Neural progenitor cell (in vitro differentiated cells): ENCODE data around the gene PPP1CA. TPM values are rescaled to one million over a fixed set of nuclear protein-coding genes. Genes with fewer than 3 reads are reported as not detected.

Source experiments
- DNase-seq: peaks from one replicate; pipeline ENCODE4 v3.0.0-alpha.2; 2016; ENCODE audit warnings: low spot score
- H2AFZ ChIP-seq: fragments of 200-600 bp; sonication (generic); replicated peaks from 2 replicates; pipeline ENCODE4 v1.6.1; 2016; ENCODE audit warnings: antibody characterized with exemption
- H3F3A ChIP-seq: fragments of 200-600 bp; sonication (generic); 2 replicates; pipeline ENCODE4 v1.6.1; 2016; ENCODE audit warnings: antibody characterized with exemption, low read depth
- H3K27ac ChIP-seq: fragments of 200-600 bp; sonication (generic); 2 replicates; pipeline ENCODE4 v1.5.1; 2016; ENCODE audit warnings: mild to moderate bottlenecking
- H3K27me3 ChIP-seq: fragments of 200-600 bp; sonication (generic); 2 replicates; pipeline ENCODE4 v1.6.1; 2016; ENCODE audit warnings: mild to moderate bottlenecking, moderate library complexity
- H3K36me3 ChIP-seq: fragments of 200-600 bp; sonication (generic); 2 replicates; pipeline ENCODE4 v1.5.1; 2016
- H3K4me1 ChIP-seq: fragments of 200-600 bp; sonication (generic); 2 replicates; pipeline ENCODE4 v1.6.1; 2016; ENCODE audit warnings: mixed run types
- H3K4me2 ChIP-seq: fragments of 200-600 bp; sonication (generic); 2 replicates; pipeline ENCODE4 v1.6.1; 2016
- H3K4me3 ChIP-seq: fragments of 200-600 bp; sonication (generic); 2 replicates; pipeline ENCODE4 v1.5.1; 2016
- H3K79me2 ChIP-seq: fragments of 200-600 bp; sonication (generic); 2 replicates; pipeline ENCODE4 v1.6.1; 2016; ENCODE audit warnings: low read depth
- H3K9ac ChIP-seq: fragments of 200-600 bp; sonication (generic); 2 replicates; pipeline ENCODE4 v1.6.1; 2016
- H3K9me3 ChIP-seq: fragments of 200-600 bp; sonication (generic); 2 replicates; pipeline ENCODE4 v1.5.1; 2016; ENCODE audit warnings: low read depth
- H4K20me1 ChIP-seq: fragments of 200-600 bp; sonication (generic); 2 replicates; pipeline ENCODE4 v1.6.1; 2016; ENCODE audit warnings: low read depth
- H3K27ac Mint-ChIP-seq: 3 replicates; pipeline ENCODE4 v1.8.0; 2021; ENCODE audit warnings: mixed read lengths
- H3K27me3 Mint-ChIP-seq: 2 replicates; pipeline ENCODE4 v1.8.0; 2022; ENCODE audit warnings: low read depth, mild to moderate bottlenecking, inconsistent platforms, moderate library complexity, mixed read lengths; ENCODE audit not compliant: insufficient read depth
- H3K36me3 Mint-ChIP-seq: 3 replicates; pipeline ENCODE4 v1.8.0; 2021; ENCODE audit warnings: mixed read lengths
- H3K4me1 Mint-ChIP-seq: 3 replicates; pipeline ENCODE4 v1.8.0; 2021; ENCODE audit warnings: mixed read lengths
- H3K4me3 Mint-ChIP-seq: 3 replicates; pipeline ENCODE4 v1.8.0; 2021; ENCODE audit warnings: mild to moderate bottlenecking, moderate library complexity, mixed read lengths
- H3K9me3 Mint-ChIP-seq: 3 replicates; pipeline ENCODE4 v1.8.0; 2020; ENCODE audit warnings: mixed read lengths
- CTCF ChIP-seq: fragments of 200-600 bp; sonication (generic); IDR thresholded peaks from 2 replicates; pipeline ENCODE4 v1.5.1; 2017; ENCODE audit warnings: antibody characterized with exemption, mild to moderate bottlenecking
- EZH2 ChIP-seq: fragments of 200-600 bp; sonication (generic); IDR thresholded peaks from 2 replicates; pipeline ENCODE4 v1.6.1; 2017; ENCODE audit warnings: antibody characterized with exemption, mild to moderate bottlenecking, moderate library complexity
- EZH2phosphoT487 ChIP-seq: fragments of 200-600 bp; sonication (generic); IDR thresholded peaks from 2 replicates; pipeline ENCODE4 v1.6.1; 2017; ENCODE audit warnings: antibody characterized with exemption
- total RNA-seq: library from RNA; depleted of rRNA; stranded (reverse); fragments of >200 nt; gene quantifications from 2 replicates; pipeline ENCODE4 v1.2.3, GENCODE V29; 2015; ENCODE audit warnings: low replicate concordance

The PPP1CA gene
- total RNA-seq, 1 donor from 2014 or later = 102 TPM

GRCh38 chr11:67396259-67396581 is 5.4 kb downstream of the PPP1CA start:
- TF ChIP-seq EZH2phosphoT487 = no peak
- TF ChIP-seq CTCF = no peak
- no peak for TF ChIP-seq EZH2
- Histone ChIP-seq H3K27me3 (no peaks in the 10 kb centered on the region), H3K9ac (no peak overlapping the region), H3K36me3 (no peaks in the 10 kb centered on the region), H3K4me2 (no peak overlapping the region), H4K20me1 (peaks cover 17% of the 10 kb centered on the region), H3K9me3 (no peaks in the 10 kb centered on the region), H3K27ac (no peak overlapping the region), H3F3A (peaks cover 11% of the 10 kb centered on the region), H3K4me1 (peaks cover 12% of the 10 kb centered on the region), H3K4me3 (no peak overlapping the region), H2AFZ (no peak overlapping the region), H3K79me2 (peaks cover 26% of the 10 kb centered on the region)
- no peak overlapping the region for H3K27ac Mint-ChIP-seq
- peaks cover 21% of the 10 kb centered on the region for H3K4me1 Mint-ChIP-seq
- H3K36me3 Mint-ChIP-seq = peaks cover 10% of the 10 kb centered on the region
- peaks cover 4% of the 10 kb centered on the region for H3K27me3 Mint-ChIP-seq
- no peaks in the 10 kb centered on the region for H3K9me3 Mint-ChIP-seq
- DNase-seq = no peak
- no peak overlapping the region for H3K4me3 Mint-ChIP-seq

GRCh38 chr11:67395555-67396258 is 6.0 kb downstream of the PPP1CA start:
- no peak for DNase-seq
- H3K9me3 Mint-ChIP-seq = no peaks in the 10 kb centered on the region
- Histone ChIP-seq H3K4me2 (no peak overlapping the region), H3K27ac (no peak overlapping the region), H3K4me1 (peaks cover 10% of the 10 kb centered on the region), H2AFZ (no peak overlapping the region), H4K20me1 (peaks cover 14% of the 10 kb centered on the region), H3K9me3 (no peaks in the 10 kb centered on the region), H3K79me2 (peaks cover 26% of the 10 kb centered on the region), H3K4me3 (no peak overlapping the region), H3K36me3 (no peaks in the 10 kb centered on the region), H3F3A (peaks cover 12% of the 10 kb centered on the region), H3K9ac (no peak overlapping the region), H3K27me3 (no peaks in the 10 kb centered on the region)
- H3K27ac Mint-ChIP-seq = no peak overlapping the region
- peaks cover 22% of the 10 kb centered on the region for H3K4me1 Mint-ChIP-seq
- H3K27me3 Mint-ChIP-seq = peaks cover 4% of the 10 kb centered on the region
- peaks cover 10% of the 10 kb centered on the region for H3K36me3 Mint-ChIP-seq
- no peak overlapping the region for H3K4me3 Mint-ChIP-seq
- TF ChIP-seq EZH2 = no peak
- no peak for TF ChIP-seq EZH2phosphoT487
- TF ChIP-seq CTCF = no peak

- Mint-ChIP-seq H3K27ac (no peak overlapping the region), H3K9me3 (no peaks in the 10 kb centered on the region), H3K36me3 (peaks cover 10% of the 10 kb centered on the region), H3K27me3 (peaks cover 2% of the 10 kb centered on the region), H3K4me1 (peaks cover 26% of the 10 kb centered on the region), H3K4me3 (peak overlapping the region; percentile 73)
- H3K4me1 ChIP-seq = peaks cover 4% of the 10 kb centered on the region
- no peak overlapping the region for H3K4me2 ChIP-seq
- TF ChIP-seq EZH2phosphoT487 (no peak), CTCF (no peak), EZH2 (no peak)
- H4K20me1 ChIP-seq = peaks cover 9% of the 10 kb centered on the region
- no peak overlapping the region for H3K4me3 ChIP-seq
- H3K27ac ChIP-seq = no peak overlapping the region
- H3K27me3 ChIP-seq = no peaks in the 10 kb centered on the region
- no peak overlapping the region for H2AFZ ChIP-seq
- peaks cover 24% of the 10 kb centered on the region for H3K79me2 ChIP-seq
- H3K36me3 ChIP-seq = no peaks in the 10 kb centered on the region
- H3K9me3 ChIP-seq = no peaks in the 10 kb centered on the region
- no peak overlapping the region for H3K9ac ChIP-seq
- H3F3A ChIP-seq = peaks cover 17% of the 10 kb centered on the region
- DNase-seq = no peak
These were observed 7.7 kb downstream of the PPP1CA start for GRCh38 chr11:67393990-67394389.
